Kidney (tissue), 14 donors: ENCODE results near the gene RPL19. TPM values are rescaled to one million over a fixed set of nuclear protein-coding genes. Genes with fewer than 3 reads are reported as not detected.

Experiments used
- DNase-seq, 5 donors: peaks; one replicate each; pipeline ENCODE4 v3.0.0-alpha.2; 2013 to 2020
- FAIRE-seq: peaks from 2 replicates; lab custom pipeline; 2012; peaks lifted over from hg19 to GRCh38; lab: Jason Lieb, UNC
- H3K27ac ChIP-seq, 2 donors: one replicate each; pipeline ENCODE4 v1.7.0; 2013; ENCODE audit warnings: low read depth in 2 of 2, low read length in 2 of 2, inconsistent platforms in 1 of 2
- H3K27me3 ChIP-seq: one replicate; pipeline ENCODE4 v1.7.1; 2013; ENCODE audit warnings: low read length, inconsistent platforms; ENCODE audit not compliant: control insufficient read depth, insufficient read depth
- H3K36me3 ChIP-seq, 3 donors: one replicate each; pipeline versions ENCODE4 v1.7.0 to v1.7.1; 2013; ENCODE audit warnings: low read length in 3 of 3, control low read depth in 1 of 3, inconsistent platforms in 1 of 3; ENCODE audit not compliant: insufficient read depth in 3 of 3, control insufficient read depth in 2 of 3
- H3K4me1 ChIP-seq, 3 donors: one replicate each; pipeline versions ENCODE4 v1.7.0 to v1.7.1; 2013; ENCODE audit warnings: low read length in 3 of 3, inconsistent platforms in 1 of 3, low read depth in 1 of 3; ENCODE audit not compliant: control insufficient read depth in 2 of 3, insufficient read depth in 2 of 3
- H3K4me3 ChIP-seq, 3 donors: one replicate each; pipeline versions ENCODE4 v1.7.0 to v1.8.1; 2013; ENCODE audit warnings: low read length in 3 of 3, control low read depth in 1 of 3, inconsistent platforms in 1 of 3
- H3K9ac ChIP-seq, 3 donors: one replicate each; pipeline versions ENCODE4 v1.7.0 to v1.7.1; 2013; ENCODE audit warnings: low read length in 3 of 3, control low read depth in 1 of 3, inconsistent platforms in 1 of 3
- H3K9me3 ChIP-seq, 3 donors: one replicate each; pipeline versions ENCODE4 v1.7.0 to v1.7.1; 2013; ENCODE audit warnings: low read length in 3 of 3, control low read depth in 1 of 3, inconsistent platforms in 1 of 3; ENCODE audit not compliant: control insufficient read depth in 2 of 3, insufficient read depth in 1 of 3
- CTCF ChIP-seq: IDR thresholded peaks from 3 replicates; pipeline ENCODE4 v1.5.1; 2012; ENCODE audit warnings: mild to moderate bottlenecking, moderate library complexity, borderline replicate concordance; ENCODE audit not compliant: insufficient read depth; ENCODE audit errors: extremely low read depth
- intact Hi-C: fragments of 100-400 bp; cut with DNase I; formaldehyde crosslinking; loops from one replicate; pipeline ENCODE4 v1.11.1; 2022
- polyA plus RNA-seq: library from polyadenylated mRNA; stranded (reverse); fragments of 350-450 nt; fragmentation: Illumina TruSeq; extraction: RNeasy Lipid Tissue Mini Kit (QIAGEN cat#74804); gene quantifications from one replicate; pipeline ENCODE4 v1.2.3, GENCODE V29; 2014; ENCODE audit warnings: low read depth, low replicate concordance; ENCODE audit not compliant: insufficient read depth
- total RNA-seq: library from RNA; stranded (reverse); fragmentation: NEBNext Ultra II Directional; extraction: Animal tissue kit (Norgen Biotek cat#: 25700); gene quantifications from one replicate; pipeline ENCODE4 v1.2.1, GENCODE V29; 2021
- donor health status: control.
- donor health status: control.
- donor health status: control.
- donor health status: control.
- donor health status: control.
- donor health status: DM: yes; HTN: yes; CAD: no.
- donor health status: Normal renal cell carcinoma (clear cell type).

The RPL19 gene
- total and polyA plus RNA-seq, 2 donors from 2014 or later = 1,460 to 2,512 TPM

GRCh38 chr17:39223907-39224777 lies 24.1 kb downstream of the RPL19 start:
- TF ChIP-seq CTCF = no peak
- H3K4me3 ChIP-seq = no peak overlapping the region
- no peak for FAIRE-seq
- no peaks in the 10 kb centered on the region for H3K9me3 ChIP-seq
- no peak overlapping the region for H3K27ac ChIP-seq
- no peaks in the 10 kb centered on the region for H3K36me3 ChIP-seq
- intact Hi-C loops = no loop called here
- peaks cover 4% of the 10 kb centered on the region for H3K27me3 ChIP-seq
- peaks cover 0 to 3% (median 0%) of the 10 kb centered on the region in 3 donors for H3K4me1 ChIP-seq
- DNase-seq = peak in 2 of 5 donors; percentile 38 to 56
- H3K9ac ChIP-seq = no peak overlapping the region

- intact Hi-C loops = no loop called here
- FAIRE-seq = no peak
- peak in 4 of 5 donors; percentile 25 to 68 (median 45) for DNase-seq
- no peak for TF ChIP-seq CTCF
- Histone ChIP-seq H3K27ac (no peak overlapping the region), H3K4me3 (peak overlapping the region in 1 of 3 donors; percentile 16), H3K27me3 (peaks cover 4% of the 10 kb centered on the region), H3K9ac (no peak overlapping the region), H3K36me3 (no peaks in the 10 kb centered on the region), H3K9me3 (no peaks in the 10 kb centered on the region), H3K4me1 (peaks cover 0 to 3% (median 0%) of the 10 kb centered on the region in 3 donors)
Measured at GRCh38 chr17:39224778-39225307, 24.8 kb downstream of the RPL19 start.

- H3K27ac ChIP-seq = no peak within 1 kb of the TSS
Measured at GRCh38 chr17:39225308-39225958, 25.4 kb downstream of the RPL19 start, which contains the start of gene STAC2. Gene STAC2 (minus strand): TSS chr17:39225945. CDS start chr17:39225502, 443 bp downstream.

More at GRCh38 chr17:39225308-39225958, 25.4 kb downstream of the RPL19 start, which contains the start of gene STAC2:
- peak in 2 of 5 donors; percentile 33 to 34 for DNase-seq
- no peak within 1 kb of the TSS for H3K9ac ChIP-seq
- TF ChIP-seq CTCF = no peak
- no peaks in the 10 kb centered on the region for H3K36me3 ChIP-seq
- peaks cover 0 to 3% (median 0%) of the 10 kb centered on the region in 3 donors for H3K4me1 ChIP-seq
- FAIRE-seq = no peak
- H3K27me3 ChIP-seq = peaks cover 4% of the 10 kb centered on the region
- H3K4me3 ChIP-seq = peak within 1 kb of the TSS in 2 of 3 donors; percentile 43 to 51
- H3K9me3 ChIP-seq = no peaks in the 10 kb centered on the region
- intact Hi-C loops = no loop called here
